ENCODE data around the gene STAMBP. TPM values are rescaled to one million over a fixed set of nuclear protein-coding genes. Genes with fewer than 3 reads are reported as not detected.

The STAMBP gene
- total RNA-seq, 1 donor from 2014 or later, result 39.1 TPM

- Mint-ChIP-seq H3K27ac (ENCODE audit: unreplicated experiment) (no peak overlapping the region), H3K4me1 (ENCODE audit: unreplicated experiment) (peaks cover 19% of the 10 kb centered on the region), H3K4me3 (ENCODE audit: unreplicated experiment) (no peak overlapping the region), H3K36me3 (ENCODE audit: unreplicated experiment) (peaks cover 34% of the 10 kb centered on the region), H3K27me3 (ENCODE audit: unreplicated experiment) (no peaks in the 10 kb centered on the region), H3K9me3 (ENCODE audit: unreplicated experiment) (no peaks in the 10 kb centered on the region)
- DNase-seq (ENCODE audit: extremely low spot score, unreplicated experiment), result no peak
- no peak for TF ChIP-seq CTCF (IDR thresholded peaks at IDR 0.05)
Measured at GRCh38 chr2:73911548-73912208, 82.9 kb downstream of the STAMBP start.

GRCh38 chr2:73913414-73914054, 84.8 kb downstream of the STAMBP start:
- H3K4me3 Mint-ChIP-seq (ENCODE audit: unreplicated experiment), result no peak overlapping the region
- no peak overlapping the region for H3K27ac Mint-ChIP-seq (ENCODE audit: unreplicated experiment)
- no peaks in the 10 kb centered on the region for H3K27me3 Mint-ChIP-seq (ENCODE audit: unreplicated experiment)
- H3K9me3 Mint-ChIP-seq (ENCODE audit: unreplicated experiment), result no peaks in the 10 kb centered on the region
- no peak for TF ChIP-seq CTCF (IDR thresholded peaks at IDR 0.05)
- H3K4me1 Mint-ChIP-seq (ENCODE audit: unreplicated experiment), result peaks cover 3% of the 10 kb centered on the region
- no peak for DNase-seq (ENCODE audit: extremely low spot score, unreplicated experiment)
- peaks cover 37% of the 10 kb centered on the region for H3K36me3 Mint-ChIP-seq (ENCODE audit: unreplicated experiment)

- TF ChIP-seq CTCF (IDR thresholded peaks at IDR 0.05), result no peak
Measured at GRCh38 chr2:73914667-73915066, 85.9 kb downstream of the STAMBP start.

GRCh38 chr2:73915437-73915993, 86.8 kb downstream of the STAMBP start:
- no peaks in the 10 kb centered on the region for H3K27me3 Mint-ChIP-seq (ENCODE audit: unreplicated experiment)
- no peak overlapping the region for H3K27ac Mint-ChIP-seq (ENCODE audit: unreplicated experiment)
- peaks cover 41% of the 10 kb centered on the region for H3K36me3 Mint-ChIP-seq (ENCODE audit: unreplicated experiment)
- no peak overlapping the region for H3K4me3 Mint-ChIP-seq (ENCODE audit: unreplicated experiment)
- no peaks in the 10 kb centered on the region for H3K9me3 Mint-ChIP-seq (ENCODE audit: unreplicated experiment)
- no peak for TF ChIP-seq CTCF (IDR thresholded peaks at IDR 0.05)
- no peak for DNase-seq (ENCODE audit: extremely low spot score, unreplicated experiment)
- H3K4me1 Mint-ChIP-seq (ENCODE audit: unreplicated experiment), result no peaks in the 10 kb centered on the region

More at GRCh38 chr2:73914667-73915066, 85.9 kb downstream of the STAMBP start:
- no peaks in the 10 kb centered on the region for H3K9me3 Mint-ChIP-seq (ENCODE audit: unreplicated experiment)
- H3K27me3 Mint-ChIP-seq (ENCODE audit: unreplicated experiment), result no peaks in the 10 kb centered on the region
- no peak overlapping the region for H3K27ac Mint-ChIP-seq (ENCODE audit: unreplicated experiment)
- H3K4me1 Mint-ChIP-seq (ENCODE audit: unreplicated experiment), result no peaks in the 10 kb centered on the region
- no peak for DNase-seq (ENCODE audit: extremely low spot score, unreplicated experiment)
- no peak overlapping the region for H3K4me3 Mint-ChIP-seq (ENCODE audit: unreplicated experiment)
- H3K36me3 Mint-ChIP-seq (ENCODE audit: unreplicated experiment), result peaks cover 41% of the 10 kb centered on the region

- no peak overlapping the region for H3K27ac Mint-ChIP-seq (ENCODE audit: unreplicated experiment)
- peaks cover 41% of the 10 kb centered on the region for H3K36me3 Mint-ChIP-seq (ENCODE audit: unreplicated experiment)
- no peak for DNase-seq (ENCODE audit: extremely low spot score, unreplicated experiment)
- no peaks in the 10 kb centered on the region for H3K27me3 Mint-ChIP-seq (ENCODE audit: unreplicated experiment)
- no peak overlapping the region for H3K4me3 Mint-ChIP-seq (ENCODE audit: unreplicated experiment)
- H3K9me3 Mint-ChIP-seq (ENCODE audit: unreplicated experiment), result no peaks in the 10 kb centered on the region
- no peak for TF ChIP-seq CTCF (IDR thresholded peaks at IDR 0.05)
- H3K4me1 Mint-ChIP-seq (ENCODE audit: unreplicated experiment), result peaks cover 2% of the 10 kb centered on the region
Measured at GRCh38 chr2:73916666-73917065, 87.9 kb downstream of the STAMBP start.

Measured in osteocyte (in vitro differentiated cells).